ENCODE data around the gene MACC1. TPM values are rescaled to one million over a fixed set of nuclear protein-coding genes. Genes with fewer than 3 reads are reported as not detected.

Gene MACC1
- total and polyA plus RNA-seq, 9 of the 15 experiments (the other 6 are each of a cell fraction or from before 2014, with no cell fraction given): 5.9 to 30.2 (median 10.4) TPM

DNA sequence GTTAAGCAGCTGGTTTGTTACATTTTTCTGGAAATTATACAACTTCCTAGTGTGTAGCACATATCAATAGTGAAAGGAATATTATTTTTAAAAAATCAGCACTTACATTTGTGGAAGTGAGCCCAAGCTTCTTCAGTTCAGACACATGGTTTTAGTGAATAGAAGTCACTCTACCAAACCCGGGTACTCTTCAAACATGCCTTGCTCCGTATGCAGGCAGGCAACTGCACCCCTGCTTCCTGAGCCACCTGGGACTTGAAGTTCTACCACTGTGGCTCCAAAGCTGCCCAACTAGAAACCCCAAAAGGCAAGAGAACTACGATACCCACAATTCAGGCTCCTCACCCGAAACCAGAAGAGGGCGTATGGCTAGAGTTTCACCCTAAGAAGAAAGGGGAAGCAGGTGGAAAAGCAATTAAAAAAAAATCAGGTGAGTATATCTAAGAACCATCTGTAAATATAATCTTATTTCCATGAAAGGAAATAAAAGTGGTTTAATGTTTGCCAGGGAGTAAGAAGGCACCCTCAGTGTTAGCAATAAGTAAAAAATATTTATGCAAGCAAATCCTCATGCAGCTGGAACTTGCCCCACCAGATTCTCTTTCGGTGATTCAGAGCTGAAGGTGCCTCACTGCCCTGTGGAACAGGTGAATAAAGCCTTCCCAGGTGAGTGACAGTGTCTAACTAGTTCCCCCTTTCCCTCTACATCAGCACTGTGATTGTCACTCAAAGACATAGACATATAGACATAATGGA, at the start of gene MACC1 (continued):
- TF ChIP-seq KLF10 (CRISPR knock-in tag; IDR thresholded peaks at IDR 0.05): no peak
- TF ChIP-seq, protein P1, sequence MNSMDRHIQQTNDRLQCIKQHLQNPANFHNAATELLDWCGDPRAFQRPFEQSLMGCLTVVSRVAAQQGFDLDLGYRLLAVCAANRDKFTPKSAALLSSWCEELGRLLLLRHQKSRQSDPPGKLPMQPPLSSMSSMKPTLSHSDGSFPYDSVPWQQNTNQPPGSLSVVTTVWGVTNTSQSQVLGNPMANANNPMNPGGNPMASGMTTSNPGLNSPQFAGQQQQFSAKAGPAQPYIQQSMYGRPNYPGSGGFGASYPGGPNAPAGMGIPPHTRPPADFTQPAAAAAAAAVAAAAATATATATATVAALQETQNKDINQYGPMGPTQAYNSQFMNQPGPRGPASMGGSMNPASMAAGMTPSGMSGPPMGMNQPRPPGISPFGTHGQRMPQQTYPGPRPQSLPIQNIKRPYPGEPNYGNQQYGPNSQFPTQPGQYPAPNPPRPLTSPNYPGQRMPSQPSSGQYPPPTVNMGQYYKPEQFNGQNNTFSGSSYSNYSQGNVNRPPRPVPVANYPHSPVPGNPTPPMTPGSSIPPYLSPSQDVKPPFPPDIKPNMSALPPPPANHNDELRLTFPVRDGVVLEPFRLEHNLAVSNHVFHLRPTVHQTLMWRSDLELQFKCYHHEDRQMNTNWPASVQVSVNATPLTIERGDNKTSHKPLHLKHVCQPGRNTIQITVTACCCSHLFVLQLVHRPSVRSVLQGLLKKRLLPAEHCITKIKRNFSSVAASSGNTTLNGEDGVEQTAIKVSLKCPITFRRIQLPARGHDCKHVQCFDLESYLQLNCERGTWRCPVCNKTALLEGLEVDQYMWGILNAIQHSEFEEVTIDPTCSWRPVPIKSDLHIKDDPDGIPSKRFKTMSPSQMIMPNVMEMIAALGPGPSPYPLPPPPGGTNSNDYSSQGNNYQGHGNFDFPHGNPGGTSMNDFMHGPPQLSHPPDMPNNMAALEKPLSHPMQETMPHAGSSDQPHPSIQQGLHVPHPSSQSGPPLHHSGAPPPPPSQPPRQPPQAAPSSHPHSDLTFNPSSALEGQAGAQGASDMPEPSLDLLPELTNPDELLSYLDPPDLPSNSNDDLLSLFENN (IDR thresholded peaks at IDR 0.05; ENCODE audit: low read depth in 2 of 2, low read length in 2 of 2): no peak
- TF ChIP-seq STAT5B (CRISPR knock-in tag; IDR thresholded peaks at IDR 0.05): no peak
- TF ChIP-seq MTA1 (IDR thresholded peaks at IDR 0.05; ENCODE audit: borderline replicate concordance): peak; percentile 81
- TF ChIP-seq, protein P2, sequence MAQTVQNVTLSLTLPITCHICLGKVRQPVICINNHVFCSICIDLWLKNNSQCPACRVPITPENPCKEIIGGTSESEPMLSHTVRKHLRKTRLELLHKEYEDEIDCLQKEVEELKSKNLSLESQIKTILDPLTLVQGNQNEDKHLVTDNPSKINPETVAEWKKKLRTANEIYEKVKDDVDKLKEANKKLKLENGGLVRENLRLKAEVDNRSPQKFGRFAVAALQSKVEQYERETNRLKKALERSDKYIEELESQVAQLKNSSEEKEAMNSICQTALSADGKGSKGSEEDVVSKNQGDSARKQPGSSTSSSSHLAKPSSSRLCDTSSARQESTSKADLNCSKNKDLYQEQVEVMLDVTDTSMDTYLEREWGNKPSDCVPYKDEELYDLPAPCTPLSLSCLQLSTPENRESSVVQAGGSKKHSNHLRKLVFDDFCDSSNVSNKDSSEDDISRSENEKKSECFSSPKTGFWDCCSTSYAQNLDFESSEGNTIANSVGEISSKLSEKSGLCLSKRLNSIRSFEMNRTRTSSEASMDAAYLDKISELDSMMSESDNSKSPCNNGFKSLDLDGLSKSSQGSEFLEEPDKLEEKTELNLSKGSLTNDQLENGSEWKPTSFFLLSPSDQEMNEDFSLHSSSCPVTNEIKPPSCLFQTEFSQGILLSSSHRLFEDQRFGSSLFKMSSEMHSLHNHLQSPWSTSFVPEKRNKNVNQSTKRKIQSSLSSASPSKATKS (CRISPR knock-in tag; IDR thresholded peaks at IDR 0.05): no peak
- TF ChIP-seq OTX1 (CRISPR knock-in tag; IDR thresholded peaks at IDR 0.05): 0 out of 2 replicates have a peak, but pooled peaks have one; percentile 40
- no peak for TF ChIP-seq BHLHE40 (IDR thresholded peaks at IDR 0.05; ENCODE audit: low read length)
- TF ChIP-seq HNRNPLL (IDR thresholded peaks at IDR 0.05; ENCODE audit: low read depth, low read length, poor library complexity, severe bottlenecking): peak; percentile 64
- TF ChIP-seq, protein P3, sequence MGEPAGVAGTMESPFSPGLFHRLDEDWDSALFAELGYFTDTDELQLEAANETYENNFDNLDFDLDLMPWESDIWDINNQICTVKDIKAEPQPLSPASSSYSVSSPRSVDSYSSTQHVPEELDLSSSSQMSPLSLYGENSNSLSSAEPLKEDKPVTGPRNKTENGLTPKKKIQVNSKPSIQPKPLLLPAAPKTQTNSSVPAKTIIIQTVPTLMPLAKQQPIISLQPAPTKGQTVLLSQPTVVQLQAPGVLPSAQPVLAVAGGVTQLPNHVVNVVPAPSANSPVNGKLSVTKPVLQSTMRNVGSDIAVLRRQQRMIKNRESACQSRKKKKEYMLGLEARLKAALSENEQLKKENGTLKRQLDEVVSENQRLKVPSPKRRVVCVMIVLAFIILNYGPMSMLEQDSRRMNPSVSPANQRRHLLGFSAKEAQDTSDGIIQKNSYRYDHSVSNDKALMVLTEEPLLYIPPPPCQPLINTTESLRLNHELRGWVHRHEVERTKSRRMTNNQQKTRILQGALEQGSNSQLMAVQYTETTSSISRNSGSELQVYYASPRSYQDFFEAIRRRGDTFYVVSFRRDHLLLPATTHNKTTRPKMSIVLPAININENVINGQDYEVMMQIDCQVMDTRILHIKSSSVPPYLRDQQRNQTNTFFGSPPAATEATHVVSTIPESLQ (CRISPR knock-in tag; IDR thresholded peaks at IDR 0.05): no peak
- TF ChIP-seq RHOXF2B (CRISPR knock-in tag; conservative IDR thresholded peaks at IDR 0.05): no peak
- TF ChIP-seq ZNF778 (CRISPR knock-in tag; IDR thresholded peaks at IDR 0.05): no peak
- peak; percentile 70 for TF ChIP-seq EP400 (IDR thresholded peaks at IDR 0.05)
- TF ChIP-seq, protein P4, sequence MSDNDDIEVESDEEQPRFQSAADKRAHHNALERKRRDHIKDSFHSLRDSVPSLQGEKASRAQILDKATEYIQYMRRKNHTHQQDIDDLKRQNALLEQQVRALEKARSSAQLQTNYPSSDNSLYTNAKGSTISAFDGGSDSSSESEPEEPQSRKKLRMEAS (CRISPR knock-in tag; IDR thresholded peaks at IDR 0.05): no peak
- TF ChIP-seq LARP7 (IDR thresholded peaks at IDR 0.05): no peak
- TF ChIP-seq, protein P5, sequence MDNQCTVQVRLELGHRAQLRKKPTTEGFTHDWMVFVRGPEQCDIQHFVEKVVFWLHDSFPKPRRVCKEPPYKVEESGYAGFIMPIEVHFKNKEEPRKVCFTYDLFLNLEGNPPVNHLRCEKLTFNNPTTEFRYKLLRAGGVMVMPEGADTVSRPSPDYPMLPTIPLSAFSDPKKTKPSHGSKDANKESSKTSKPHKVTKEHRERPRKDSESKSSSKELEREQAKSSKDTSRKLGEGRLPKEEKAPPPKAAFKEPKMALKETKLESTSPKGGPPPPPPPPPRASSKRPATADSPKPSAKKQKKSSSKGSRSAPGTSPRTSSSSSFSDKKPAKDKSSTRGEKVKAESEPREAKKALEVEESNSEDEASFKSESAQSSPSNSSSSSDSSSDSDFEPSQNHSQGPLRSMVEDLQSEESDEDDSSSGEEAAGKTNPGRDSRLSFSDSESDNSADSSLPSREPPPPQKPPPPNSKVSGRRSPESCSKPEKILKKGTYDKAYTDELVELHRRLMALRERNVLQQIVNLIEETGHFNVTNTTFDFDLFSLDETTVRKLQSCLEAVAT (IDR thresholded peaks at IDR 0.05): no peak; a peak in 2 of 4 replicates
- TF ChIP-seq ZNF766 (CRISPR knock-in tag; conservative IDR thresholded peaks at IDR 0.05): peak; percentile 93
- TF ChIP-seq, protein P6, sequence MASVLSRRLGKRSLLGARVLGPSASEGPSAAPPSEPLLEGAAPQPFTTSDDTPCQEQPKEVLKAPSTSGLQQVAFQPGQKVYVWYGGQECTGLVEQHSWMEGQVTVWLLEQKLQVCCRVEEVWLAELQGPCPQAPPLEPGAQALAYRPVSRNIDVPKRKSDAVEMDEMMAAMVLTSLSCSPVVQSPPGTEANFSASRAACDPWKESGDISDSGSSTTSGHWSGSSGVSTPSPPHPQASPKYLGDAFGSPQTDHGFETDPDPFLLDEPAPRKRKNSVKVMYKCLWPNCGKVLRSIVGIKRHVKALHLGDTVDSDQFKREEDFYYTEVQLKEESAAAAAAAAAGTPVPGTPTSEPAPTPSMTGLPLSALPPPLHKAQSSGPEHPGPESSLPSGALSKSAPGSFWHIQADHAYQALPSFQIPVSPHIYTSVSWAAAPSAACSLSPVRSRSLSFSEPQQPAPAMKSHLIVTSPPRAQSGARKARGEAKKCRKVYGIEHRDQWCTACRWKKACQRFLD (CRISPR knock-in tag; IDR thresholded peaks at IDR 0.05): peak; percentile 62; the same call in 1 of the 2 replicates
